ENCODE data around the gene PAN3.

The PAN3 gene

GRCh38 chr13:28314879-28315278 is 176.5 kb downstream of the PAN3 start:
- DNase-seq, result no peak

DNA sequence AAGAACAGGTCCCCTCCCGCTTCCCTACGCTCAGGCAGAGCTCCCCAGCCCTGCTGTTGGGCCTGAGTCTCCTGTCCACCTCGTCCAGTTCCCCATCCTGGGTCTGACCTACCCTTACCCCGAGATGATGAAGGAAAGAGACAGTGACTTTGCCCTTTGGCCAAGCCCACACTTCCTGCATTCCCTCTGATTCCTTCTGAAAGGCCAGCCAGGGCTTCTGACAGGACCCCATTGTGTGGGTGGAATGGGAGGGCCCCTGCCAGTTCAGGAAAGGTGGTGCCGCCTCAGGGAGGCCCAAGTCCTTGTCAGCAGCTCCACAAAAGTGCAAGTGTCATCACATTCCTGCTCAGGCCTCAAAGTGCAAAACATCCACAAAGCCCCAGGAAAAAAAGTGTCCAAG is 177.8 kb downstream of the PAN3 start:
- no peak for DNase-seq

- DNase-seq, result no peak
Measured at GRCh38 chr13:28316836-28317235, 178.5 kb downstream of the PAN3 start.

GRCh38 chr13:28318496-28318895 is 180.2 kb downstream of the PAN3 start:
- no peak for DNase-seq

- no peak for DNase-seq
Measured at GRCh38 chr13:28319528-28319927, 181.2 kb downstream of the PAN3 start.

DNA sequence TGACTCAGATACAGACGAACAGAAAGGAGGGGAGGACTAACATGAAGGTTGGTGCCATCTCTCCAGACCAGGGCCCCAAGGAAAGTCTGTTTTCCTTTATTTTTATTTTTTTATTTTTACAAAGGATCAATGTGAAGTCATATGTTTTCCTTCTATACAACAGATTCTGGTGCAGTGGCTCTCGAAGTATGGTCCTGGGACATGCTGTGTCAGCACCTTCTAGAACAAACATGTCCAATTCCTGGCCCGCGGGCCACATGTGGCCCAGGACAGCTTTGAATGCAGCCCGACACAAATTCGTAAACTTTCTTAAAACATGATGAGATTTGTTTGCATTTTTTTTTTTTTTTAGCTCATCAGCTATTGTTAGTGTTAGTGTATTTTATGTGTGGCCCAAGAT is 181.9 kb downstream of the PAN3 start:
- no peak for DNase-seq

DNA sequence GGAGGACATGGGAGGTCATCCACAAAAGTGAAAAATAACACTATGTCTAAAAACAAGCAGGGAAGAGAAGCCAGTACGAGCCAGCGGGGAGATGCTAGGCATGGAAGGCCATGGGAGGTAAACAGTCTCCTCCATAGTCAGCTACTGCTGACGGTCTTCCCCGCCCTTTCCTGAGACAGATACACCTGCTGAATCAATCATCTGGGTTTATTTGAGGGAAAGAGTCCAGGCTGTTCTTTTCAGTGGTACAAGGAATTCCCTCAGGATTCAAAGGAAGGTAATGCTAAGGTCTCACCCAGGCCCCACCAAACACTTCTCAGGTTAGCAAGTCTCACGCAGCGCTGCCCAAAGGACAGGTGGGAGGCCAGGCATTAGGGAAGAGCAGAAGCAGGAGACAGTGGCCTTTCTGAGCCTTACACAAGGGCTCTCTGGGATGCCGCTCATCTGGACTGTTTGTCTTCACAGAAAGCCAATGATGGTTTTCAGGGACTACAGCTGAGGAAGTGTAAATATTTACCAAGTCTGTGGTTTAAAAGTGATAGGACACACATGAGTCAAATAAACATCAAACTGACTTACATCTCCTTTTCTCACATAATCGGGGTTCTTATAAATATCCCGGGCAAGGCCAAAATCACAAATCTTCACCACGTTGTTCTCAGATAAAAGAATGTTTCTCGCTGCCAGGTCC is 182.7 kb downstream of the PAN3 start:
- DNase-seq, result no peak

GRCh38 chr13:28321756-28322155 is 183.4 kb downstream of the PAN3 start:
- no peak for DNase-seq

DNA sequence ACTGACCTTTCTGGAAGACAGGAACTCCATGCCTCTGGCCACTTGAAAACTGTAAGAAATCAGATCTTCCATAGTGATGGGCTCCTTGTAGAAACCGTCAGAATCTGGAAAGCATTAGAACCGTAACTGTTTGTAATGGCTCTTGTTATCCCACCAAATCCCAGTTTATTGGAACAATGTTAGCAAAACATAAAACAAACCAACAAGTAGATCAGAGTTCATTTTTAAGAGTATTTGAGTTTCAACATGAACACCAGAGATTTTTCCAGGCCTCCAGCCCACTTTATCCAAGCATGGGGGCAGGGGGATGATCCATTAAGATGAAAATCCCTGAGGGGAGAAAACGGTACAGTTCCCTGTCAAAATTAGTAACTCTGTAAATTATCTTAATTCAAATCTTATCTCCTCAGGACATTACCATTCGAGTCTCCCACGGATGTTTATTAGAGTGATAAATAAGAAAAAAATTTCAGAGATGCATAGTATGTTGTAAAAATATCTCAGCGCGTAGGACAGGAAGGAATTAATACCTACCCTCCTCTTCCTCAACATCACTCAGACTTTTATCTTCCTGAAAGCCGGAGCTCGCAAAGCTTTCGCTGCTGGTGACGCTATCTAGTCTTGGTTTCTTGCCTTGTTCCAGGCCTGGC is 184.0 kb downstream of the PAN3 start:
- DNase-seq, result no peak

DNA sequence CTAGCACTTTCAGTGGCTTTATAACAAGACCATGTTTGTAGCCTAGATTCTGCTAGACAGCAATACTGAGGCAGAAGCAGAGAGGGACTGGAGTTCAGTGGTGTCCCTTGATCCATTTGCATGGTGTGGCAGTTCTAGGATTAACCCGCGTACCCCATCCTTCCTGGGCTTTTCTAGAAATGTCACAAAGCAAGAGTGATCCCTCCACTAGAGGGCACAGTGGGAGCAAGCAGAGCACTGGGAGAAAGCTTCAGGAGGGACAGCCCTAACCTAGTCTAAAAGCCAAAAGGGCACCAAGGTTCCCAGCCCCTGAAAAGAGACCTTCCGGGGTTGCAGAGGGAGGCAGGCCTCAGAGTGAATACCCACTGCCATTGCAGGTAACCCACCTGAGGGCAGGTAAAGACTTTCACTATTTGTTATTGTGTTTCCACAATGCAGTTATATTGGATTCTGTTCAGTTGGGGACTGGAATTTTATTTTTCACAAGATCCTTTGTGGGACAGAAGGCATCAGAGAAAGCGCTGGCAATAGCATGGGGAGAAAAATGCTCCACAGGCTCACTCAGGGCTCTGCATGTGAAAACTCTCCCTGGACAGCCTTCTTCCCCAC is 185.9 kb downstream of the PAN3 start:
- DNase-seq, result peak; percentile 37

DNA sequence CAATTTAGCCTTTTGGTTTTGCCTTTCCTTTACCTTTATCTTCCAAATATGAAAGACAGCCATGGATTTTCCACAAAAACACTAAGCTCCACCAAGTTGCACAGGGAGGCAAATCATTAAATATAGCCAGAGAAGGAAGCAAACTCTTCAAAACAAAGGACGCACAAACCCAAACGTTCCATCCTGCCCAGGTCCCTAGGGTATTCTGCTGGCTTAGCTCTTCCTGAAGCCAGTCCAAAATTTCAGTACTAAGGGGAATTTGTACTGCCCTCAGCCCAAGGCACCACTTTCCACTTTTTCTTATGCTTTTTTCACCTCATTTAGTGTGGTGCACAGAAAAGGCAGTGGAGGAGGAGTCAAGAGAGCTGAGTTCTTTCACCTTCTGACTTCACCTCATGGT is 186.7 kb downstream of the PAN3 start:
- no peak for DNase-seq

- DNase-seq, result no peak
Measured at GRCh38 chr13:28326056-28326455, 187.7 kb downstream of the PAN3 start.

- DNase-seq, result no peak
Measured at GRCh38 chr13:28327373-28328270, 189.3 kb downstream of the PAN3 start.

DNA sequence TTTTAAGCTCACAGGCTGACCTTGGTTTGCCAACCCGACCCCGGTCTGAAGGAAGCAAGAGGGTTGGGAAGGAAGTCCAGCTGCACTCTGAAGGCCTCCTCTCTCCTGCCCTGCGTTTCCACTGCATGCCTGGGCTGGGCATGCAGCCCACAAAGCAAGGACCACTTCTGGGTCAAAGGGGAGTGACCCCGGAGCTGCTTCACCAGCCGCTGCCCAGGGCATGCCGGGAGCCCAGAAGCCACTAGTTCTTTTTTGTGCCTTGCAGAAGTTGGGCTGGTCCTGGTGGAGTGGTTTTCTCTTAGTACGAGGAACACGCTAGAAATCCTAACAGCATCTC is 189.9 kb downstream of the PAN3 start:
- no peak for DNase-seq

GRCh38 chr13:28329395-28330158 is 191.2 kb downstream of the PAN3 start:
- DNase-seq, result no peak

- no peak for DNase-seq
Measured at GRCh38 chr13:28333204-28333881, 195.0 kb downstream of the PAN3 start.

GRCh38 chr13:28336193-28336657 is 197.9 kb downstream of the PAN3 start:
- DNase-seq, result no peak

DNA sequence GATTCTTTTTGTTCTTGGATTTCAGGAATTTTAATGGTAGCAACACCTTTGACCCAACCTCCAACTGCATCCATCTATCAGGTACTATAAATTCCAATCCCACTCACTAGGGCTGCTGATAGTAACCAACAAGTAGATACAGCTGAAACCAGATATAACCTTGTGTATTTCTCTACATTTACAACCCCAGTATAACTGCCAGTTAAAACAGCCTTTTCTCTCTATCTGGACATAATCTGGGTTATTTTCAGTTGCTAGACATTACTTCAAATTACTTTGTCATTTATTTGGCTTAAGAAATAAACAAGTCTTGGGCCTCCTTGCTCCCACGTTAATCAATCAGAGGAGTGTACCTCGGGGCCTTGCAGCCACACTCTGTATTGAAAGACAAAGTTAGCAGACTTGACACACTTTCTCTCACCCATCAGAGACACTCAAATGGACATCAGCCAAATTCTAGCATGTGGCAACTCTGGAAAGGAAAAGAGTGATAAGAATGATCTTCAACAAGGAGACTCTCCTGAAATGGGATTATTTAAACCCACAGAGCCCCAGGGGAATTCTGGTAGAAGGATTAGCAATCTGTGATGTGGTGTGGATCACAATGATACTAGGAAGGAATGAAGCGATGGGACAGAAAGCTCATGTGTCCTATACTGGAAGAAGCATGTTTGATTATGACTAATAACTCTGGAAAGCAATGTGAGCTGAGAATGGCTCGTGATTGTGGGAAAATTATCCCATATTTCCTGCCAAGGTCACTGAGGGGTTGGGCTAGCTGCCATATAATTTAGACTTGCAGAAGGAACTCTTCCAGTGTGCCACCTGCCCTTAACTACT is 199.0 kb downstream of the PAN3 start:
- DNase-seq, result no peak

- no peak for DNase-seq
Measured at GRCh38 chr13:28338006-28338574, 199.7 kb downstream of the PAN3 start.

DNA sequence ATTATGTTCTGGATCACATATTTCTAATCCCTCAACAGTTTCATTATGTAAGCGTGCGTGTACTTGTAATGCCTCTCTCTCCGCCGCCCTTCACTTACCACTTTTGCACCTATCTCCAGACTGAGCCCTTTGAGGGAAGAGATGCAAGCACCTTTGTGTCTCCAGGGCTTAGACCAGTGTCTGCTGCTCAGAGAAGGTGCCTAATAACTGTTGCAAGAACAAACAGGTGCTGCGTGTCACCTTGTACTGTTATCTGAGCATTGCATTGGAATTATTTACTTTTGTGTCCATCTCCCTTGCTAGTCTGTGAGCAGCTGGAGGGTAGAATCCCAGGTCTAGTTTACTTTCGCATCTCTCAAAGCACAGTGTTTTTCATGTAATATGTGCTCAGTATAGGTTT is 200.4 kb downstream of the PAN3 start:
- no peak for DNase-seq

GRCh38 chr13:28339419-28339818 is 201.1 kb downstream of the PAN3 start:
- DNase-seq, result no peak

Data from activated CD4-positive, CD25-positive, alpha-beta regulatory T cell treated with anti-CD3 and anti-CD28 coated beads, Interleukin-2, amount 50 U/mL, for 72 hours (primary cell).